Sigmoid colon (tissue), 4 donors: Measurements from ENCODE around the gene TNFRSF19.

Source experiments
- EP300 ChIP-seq, 4 donors: sonication (generic); formaldehyde crosslinking; IDR thresholded peaks; one replicate each; pipeline ENCODE4 v1.6.1; 2017; ENCODE audit warnings: antibody characterized with exemption in 4 of 4
- POLR2A ChIP-seq, 2 donors: fragments of 450-650 bp; IDR thresholded peaks; one replicate each; pipeline ENCODE4 v1.6.1; 2016; ENCODE audit warnings: antibody characterized with exemption in 2 of 2, mild to moderate bottlenecking in 2 of 2, moderate library complexity in 2 of 2
- TF ChIP-seq, protein P1 (sequence below), 4 experiments: fragments of 450-650 bp in 3 of 4; fragments of 200-600 bp in 1 of 4; IDR thresholded peaks; one replicate each; pipeline ENCODE4 v1.5.1; 2016 to 2019; ENCODE audit warnings: antibody characterized with exemption in 4 of 4, mild to moderate bottlenecking in 3 of 4, moderate library complexity in 2 of 4

DNA sequence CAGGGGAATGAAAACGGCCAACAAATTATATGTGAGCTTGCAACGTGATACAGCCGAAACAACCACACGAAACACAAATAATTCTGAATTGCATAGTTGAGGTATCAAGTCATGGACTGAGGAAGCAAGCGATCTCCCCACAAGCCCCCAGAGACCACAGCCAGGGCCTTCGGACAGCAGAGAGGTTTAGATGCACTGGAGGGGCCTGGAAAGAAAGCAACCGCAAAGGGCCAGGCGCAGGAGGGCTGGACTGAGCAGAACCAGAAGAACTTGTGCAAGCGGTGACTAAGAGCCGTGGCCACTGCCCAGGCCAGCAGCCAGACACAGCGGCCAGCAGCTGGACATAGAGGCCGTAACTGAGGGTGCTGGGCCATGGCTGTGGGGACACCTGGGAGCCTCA lies 131.4 kb downstream of the TNFRSF19 start:
- TF ChIP-seq, protein P1, sequence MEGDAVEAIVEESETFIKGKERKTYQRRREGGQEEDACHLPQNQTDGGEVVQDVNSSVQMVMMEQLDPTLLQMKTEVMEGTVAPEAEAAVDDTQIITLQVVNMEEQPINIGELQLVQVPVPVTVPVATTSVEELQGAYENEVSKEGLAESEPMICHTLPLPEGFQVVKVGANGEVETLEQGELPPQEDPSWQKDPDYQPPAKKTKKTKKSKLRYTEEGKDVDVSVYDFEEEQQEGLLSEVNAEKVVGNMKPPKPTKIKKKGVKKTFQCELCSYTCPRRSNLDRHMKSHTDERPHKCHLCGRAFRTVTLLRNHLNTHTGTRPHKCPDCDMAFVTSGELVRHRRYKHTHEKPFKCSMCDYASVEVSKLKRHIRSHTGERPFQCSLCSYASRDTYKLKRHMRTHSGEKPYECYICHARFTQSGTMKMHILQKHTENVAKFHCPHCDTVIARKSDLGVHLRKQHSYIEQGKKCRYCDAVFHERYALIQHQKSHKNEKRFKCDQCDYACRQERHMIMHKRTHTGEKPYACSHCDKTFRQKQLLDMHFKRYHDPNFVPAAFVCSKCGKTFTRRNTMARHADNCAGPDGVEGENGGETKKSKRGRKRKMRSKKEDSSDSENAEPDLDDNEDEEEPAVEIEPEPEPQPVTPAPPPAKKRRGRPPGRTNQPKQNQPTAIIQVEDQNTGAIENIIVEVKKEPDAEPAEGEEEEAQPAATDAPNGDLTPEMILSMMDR (IDR thresholded peaks at IDR 0.05) = no peak
- no peak for TF ChIP-seq POLR2A (IDR thresholded peaks at IDR 0.05)
- no peak for TF ChIP-seq EP300 (IDR thresholded peaks at IDR 0.05)
